Myocyte (in vitro differentiated cells): Measurements from ENCODE around the gene FOXN3. TPM values are rescaled to one million over a fixed set of nuclear protein-coding genes. Genes with fewer than 3 reads are reported as not detected.
"Not testable (repeated sequence)": the region's sequence is repeated elsewhere in the genome, so short reads cannot be mapped to it uniquely, and the experiment has no call there.

Experiments
- DNase-seq: peaks from one replicate; pipeline ENCODE4 v3.0.0-alpha.2; 2012; ENCODE audit warnings: low read depth
- total RNA-seq: library from RNA; depleted of rRNA; stranded (reverse); fragments of >200 nt; gene quantifications from 2 replicates; pipeline ENCODE4 v1.2.3, GENCODE V29; 2014

FOXN3 gene
- total RNA-seq, 1 donor from 2014 or later, result 27.5 TPM

DNA sequence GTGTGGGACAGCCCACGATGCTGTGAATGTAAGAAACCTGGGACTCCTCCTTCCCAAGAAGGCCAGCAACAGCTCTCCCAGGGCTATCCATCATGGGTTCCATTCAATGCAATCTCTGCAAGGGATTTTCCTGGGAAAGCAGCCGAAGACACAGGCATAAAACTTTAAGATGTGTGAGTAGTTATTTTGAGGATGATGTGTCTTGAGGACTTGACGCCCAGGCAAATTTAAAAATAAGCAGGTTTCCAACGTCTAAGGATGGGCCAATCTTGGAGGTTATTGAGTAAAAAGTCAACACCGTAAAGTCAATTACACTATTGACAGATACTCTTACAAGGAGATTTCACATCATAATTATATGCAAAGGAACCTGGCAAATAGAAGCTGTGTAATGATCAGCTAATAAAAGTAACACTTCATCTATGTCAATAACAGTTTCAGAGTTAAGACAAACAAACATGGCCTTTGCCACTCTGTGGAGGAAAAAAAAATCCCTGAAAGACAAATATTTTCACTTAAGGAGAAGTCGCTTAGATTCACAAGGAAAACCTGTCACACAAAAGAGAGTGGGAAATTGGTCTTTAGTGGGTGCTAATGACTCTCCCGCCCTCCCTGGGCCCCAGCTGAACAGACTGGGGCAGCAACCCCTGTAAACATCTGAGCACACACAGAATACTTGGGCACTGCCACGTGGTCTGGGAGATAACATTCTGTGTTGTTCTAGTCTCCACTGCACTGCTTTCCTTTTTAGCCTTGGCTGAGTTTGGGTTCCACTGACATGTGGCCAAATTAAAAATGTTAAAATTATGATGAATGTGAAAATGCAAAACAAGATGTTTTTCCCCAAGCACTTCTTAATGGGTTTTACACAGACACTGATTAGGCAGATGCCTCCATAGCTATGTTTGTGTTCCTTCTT, 240.9 kb downstream of the FOXN3 start:
- no peak for DNase-seq

DNA sequence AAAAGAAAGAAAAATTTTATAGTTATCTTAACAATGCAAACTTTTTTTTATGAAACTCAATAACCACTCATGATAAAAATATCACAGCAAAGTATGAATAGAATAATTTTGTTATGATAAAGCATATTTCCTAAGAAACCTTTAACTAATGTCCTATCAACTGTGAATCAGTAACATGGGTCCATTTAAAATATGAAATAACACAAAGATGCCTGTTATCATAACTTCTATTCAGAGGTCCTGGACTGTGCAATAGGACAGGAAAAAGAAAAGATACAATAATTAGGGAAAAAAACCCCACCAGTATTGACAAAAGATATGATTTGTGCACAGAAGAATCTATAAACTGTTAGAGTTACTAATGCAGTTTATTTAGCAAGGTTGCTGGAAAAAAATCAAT, 245.4 kb downstream of the FOXN3 start:
- no peak for DNase-seq

GRCh38 chr14:89171168-89171567, 245.9 kb downstream of the FOXN3 start:
- no peak for DNase-seq

- no peak for DNase-seq
Measured at GRCh38 chr14:89167705-89168104, 249.3 kb downstream of the FOXN3 start.

DNA sequence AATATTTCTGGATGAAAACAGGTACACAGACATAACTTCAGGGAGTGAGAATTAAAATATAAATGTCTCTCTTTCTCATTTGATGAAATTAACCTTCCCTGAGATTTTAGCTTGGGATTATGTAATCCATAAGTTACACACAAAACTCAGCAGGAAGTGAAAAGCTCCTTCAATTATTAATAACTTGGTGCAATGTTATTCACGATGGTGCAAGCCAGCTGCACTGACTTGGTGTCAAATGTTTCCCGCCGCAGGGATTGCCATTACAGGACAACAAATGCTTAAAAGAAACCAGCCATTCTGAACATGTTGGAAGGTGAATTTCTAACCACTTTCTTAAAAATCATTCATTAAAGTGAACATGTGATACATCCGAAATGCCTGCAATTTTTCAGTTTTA, 250.4 kb downstream of the FOXN3 start:
- DNase-seq, result no peak

DNA sequence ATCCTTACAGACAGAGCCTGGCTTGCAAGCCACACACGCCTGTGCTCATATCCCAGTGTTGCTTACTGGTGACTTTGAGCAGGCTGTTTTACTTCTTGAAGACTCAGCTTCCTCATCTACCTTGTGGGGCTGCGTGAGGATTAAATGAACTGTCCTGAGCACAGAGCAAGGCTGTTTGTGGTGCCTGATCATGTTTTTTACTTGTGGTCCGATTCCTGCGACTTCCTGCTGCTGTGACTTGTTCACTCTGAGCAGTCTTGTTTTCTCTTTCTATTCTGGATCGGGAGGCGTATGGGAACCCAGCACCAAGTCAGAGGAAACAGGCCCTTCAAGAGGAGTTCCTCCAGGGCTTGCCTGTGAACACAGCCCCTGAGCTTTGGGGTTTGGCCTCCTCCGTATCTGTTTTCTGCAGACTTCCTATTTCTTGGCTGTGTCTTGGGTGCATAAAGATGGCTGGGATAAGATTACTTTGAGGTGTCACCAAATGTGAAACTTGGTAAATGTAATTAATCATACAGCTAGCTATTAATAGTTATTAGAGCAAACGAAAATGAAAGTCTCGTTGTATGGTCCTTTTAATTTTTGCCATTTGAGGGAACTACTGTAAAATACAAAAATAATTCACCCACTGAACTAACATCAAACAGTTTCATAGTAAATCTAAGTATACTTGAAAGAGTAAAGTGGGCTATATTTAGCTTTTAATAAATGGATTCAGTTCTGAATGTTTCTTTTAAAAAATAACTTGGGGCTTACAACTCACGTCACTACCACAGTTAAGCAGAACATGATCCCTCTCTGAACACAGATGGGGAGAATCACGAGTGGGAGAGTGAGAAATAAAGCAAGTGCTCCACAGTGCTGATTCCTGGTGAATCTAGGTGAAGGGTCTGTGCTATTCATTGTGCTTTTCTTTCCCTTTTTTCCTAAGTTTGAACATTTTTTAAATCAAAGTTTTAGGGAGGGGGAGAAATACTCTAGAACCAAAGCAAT, 251.5 kb downstream of the FOXN3 start:
- DNase-seq, result no peak

DNA sequence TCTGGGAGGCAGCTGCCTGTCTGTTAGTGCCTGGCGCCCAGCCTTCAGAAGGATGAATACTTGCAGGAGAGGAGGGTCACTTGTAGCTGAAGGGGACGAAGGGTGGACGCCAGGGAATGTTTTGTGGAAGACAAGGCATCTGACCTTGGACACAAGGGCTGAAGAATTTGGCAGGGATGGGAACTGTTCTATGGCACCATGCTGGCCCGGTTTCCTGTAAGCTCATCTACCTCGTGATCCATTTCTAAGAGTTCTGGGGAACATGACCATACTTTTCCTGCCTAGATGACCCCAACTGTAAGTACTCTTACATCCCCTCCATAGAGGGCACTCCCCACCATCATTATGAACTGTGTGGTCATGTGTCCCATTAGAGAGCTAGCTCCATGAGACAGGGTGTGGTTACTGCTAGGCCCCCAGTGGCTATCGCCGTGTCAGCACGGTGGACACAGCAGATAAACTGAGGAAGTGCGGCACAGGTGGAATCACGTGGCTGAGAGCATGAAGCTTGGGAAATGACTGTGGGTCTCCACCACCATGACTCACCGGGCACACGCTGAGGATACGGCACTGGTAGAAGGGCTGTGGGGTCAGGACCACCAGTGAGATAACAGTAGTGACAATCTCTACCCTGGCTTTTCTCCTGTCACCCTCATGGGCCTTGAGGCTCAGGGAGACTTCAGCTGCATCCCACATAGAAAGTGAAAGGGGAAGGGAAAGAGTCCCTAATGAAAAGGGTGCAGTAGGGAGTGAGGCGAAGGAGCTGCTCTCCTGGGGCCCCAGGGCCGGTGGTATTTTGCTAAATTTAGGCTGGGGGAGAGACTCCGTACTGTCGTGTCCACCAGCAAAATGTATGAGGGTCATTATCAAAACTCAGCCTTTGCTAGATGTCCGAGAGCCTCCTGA, 252.6 kb downstream of the FOXN3 start:
- DNase-seq, result no peak

DNA sequence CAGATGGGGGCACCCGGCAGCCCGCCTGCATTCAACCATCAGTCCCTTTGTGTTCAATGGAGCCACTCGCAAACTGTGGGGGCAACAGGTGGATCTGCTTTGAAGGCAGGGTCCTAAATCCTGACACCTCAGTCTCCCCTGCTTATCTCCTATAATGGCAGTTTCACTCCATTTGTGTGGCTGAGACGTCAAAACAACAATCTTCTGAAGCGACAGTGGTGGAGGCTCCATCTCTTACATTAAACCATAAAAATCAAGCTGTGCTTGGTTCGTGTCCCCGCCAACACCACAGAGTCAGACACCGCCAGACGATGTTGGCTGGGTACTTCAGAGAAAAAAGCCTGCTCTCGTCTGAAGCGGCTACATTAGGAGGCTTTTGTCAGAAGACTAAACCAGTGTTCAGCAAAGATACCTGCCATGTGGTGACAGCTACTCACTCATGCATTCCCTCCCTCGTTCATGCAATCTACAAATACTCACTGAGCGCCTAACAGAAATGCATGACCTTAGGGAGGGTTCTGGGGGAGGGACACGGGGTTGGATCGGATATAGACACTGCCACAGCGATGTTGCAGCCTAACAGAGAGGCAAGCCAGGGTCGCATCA, 253.9 kb downstream of the FOXN3 start:
- DNase-seq, result no peak

DNA sequence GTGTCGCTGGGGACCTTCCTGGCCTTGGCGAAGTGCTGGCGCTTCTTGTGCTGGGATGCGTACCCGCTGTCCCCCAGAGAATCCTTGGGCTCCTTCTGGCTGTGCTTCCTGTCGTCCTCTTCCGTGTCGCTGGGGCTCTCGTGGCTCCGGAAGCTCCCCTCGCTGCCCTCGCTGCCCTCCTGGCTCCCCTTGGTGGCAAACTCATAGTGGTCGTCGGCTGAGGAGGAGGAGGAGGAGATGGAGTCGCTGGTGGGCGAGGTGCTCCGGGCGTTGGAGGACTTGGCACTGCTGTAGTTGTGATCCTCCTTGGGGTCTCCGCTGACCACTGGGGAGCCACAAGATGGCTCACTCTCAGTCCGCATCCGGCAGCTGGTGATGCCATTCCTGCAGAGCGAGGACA, 254.4 kb downstream of the FOXN3 start:
- no peak for DNase-seq

DNA sequence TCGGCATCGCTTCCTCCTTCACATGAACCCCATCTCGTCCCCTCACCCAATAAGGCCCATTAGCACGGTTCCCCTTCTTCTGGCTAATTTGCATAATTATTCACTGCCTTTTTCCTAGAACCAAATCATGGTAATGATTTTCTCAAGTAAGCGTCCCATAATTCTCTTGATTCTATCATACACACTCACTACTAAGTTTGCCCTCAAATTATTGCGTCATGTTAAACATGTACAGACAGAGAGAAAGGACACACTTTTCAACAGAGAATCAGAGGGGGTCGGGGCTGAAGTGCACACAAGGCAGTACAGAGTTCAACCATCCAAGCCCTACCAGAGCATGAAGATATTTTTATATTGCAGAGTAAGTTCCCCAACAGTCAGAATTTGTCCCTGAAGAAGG, 256.6 kb downstream of the FOXN3 start:
- no peak for DNase-seq

DNA sequence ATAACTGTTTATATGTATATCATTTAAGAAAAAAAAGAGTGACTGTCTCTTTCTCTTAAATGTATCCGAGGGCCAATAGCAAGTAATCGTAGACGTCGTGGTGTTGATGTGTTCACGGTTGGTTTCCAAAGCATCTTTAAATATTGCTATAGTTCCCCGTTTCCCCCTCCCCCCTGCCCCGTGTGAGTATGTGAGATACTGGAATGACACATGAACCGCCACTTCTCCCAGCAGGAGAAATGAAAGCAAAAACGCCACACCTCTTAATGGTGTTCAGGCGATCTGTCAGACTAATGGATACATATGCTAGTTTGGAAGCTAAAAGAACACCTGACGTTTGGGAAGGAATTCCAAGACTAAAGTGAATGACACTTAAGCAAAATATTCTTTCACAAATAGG, 258.3 kb downstream of the FOXN3 start:
- DNase-seq, result no peak

DNA sequence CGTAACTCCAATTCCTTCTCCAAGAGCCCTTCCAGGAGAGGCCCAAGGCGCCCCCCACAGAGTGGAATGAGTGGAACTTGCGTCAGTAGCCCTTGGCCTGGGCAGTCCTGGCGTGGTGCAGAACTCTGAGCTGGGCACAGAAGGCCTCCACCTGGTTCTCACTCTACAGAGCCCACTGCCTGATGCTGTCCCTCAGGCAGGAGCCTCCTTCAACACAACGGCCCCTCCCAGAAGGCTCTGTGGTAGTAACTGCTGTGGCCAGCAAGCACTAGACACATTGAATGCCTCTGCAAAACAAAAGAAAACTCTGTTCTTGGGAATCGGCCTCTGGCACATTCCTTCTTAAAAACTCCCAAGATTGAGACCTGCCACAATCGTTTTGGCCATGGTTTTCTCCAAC, 258.9 kb downstream of the FOXN3 start:
- not testable (repeated sequence) for DNase-seq

GRCh38 chr14:89155491-89155890, 261.5 kb downstream of the FOXN3 start:
- DNase-seq, result no peak

- DNase-seq, result not testable (repeated sequence)
Measured at GRCh38 chr14:89151693-89152092, 265.3 kb downstream of the FOXN3 start.

DNA sequence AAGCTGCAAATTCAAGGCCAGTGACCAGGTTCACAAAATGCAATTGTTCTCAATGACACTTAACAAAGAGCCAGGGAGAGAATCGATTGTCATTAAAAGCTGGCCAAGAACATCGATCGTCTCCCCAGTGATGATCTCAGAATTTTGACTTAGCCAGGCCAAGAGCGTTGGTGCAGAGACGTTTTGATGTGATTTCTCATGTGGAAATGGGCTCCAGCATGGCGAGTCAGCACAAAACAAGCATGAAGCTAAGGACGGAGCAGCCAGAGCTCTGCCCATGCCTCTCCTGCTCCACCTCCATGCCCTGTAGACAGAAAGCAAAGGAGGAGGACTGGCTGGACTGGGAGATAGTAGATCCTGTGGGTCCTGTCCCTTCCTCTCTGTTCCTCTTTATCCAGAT, 270.8 kb downstream of the FOXN3 start:
- DNase-seq, result no peak

DNA sequence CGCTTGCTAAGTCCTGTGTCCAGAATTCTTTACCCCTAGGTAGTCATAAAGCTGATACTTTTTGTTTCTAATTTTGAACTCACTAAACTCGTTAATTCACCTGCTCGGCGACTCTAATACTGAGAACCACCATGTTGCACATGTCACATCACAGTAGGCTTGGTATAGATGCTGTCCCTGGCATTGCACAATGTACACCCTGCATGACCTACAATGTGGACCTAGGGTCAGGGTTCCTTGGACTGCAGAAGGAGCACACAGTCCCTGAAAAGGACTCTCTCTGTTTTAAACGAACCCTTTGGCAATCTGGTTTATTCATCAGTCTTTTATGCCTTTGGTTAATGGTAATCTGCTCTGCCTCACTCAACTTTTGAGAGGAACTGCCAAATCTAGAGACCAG, 272.4 kb downstream of the FOXN3 start:
- no peak for DNase-seq

DNA sequence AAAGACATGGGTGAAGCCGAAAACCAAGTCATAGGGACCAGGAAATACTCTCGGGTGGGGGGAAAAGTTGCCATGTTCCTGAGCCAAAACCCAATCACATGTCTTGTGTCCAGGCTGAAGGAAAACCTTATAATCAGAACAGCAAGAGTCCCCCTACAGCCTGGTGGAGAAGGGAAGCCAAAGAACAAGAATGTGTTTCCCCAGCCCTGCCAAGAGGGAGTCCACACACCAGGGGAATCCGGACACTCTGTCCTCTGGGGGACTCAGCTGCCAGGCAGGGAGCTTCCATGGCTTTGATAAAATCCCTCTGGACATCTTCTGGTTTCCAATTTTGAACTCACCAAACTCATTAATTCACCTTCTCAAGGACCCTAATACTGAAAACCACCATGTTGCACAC, 273.0 kb downstream of the FOXN3 start:
- no peak for DNase-seq

DNA sequence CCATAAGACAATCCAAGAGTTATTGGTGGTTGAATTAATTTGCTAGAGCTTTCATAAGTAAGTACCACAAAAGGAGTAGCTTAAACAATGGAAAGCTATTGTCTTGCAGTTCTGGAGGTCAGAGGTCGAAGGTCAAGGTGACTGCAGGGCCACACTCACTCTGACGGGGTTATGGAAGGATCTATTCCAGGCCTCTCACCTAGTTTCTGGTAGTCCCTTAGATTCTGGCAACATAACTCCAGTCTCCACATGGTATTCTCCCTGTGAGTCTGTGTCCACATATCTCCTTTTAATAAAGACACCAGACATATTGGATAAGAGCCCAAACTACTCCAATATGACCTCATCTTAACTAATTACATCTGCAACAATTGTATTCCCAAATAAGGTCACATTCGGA, 273.4 kb downstream of the FOXN3 start:
- no peak for DNase-seq

DNA sequence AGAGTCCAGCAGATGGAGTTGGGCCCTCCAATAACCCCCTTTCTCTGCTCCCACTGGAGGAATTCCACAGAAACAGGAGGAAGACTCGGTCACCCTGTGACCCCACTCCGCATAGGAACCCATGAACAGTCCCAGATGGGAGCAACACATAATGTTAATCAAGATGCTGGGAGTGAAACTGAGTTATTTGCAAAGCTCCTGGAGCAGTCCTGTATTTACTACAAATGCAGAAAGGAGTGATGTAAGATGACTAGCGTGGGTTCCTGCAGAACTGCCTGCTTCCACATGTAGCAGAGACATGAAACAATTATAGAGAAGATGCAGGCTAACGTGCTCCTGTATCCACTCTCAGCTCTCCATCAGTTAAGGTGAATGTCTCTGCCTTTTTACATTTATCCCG, 274.7 kb downstream of the FOXN3 start:
- DNase-seq, result no peak

DNA sequence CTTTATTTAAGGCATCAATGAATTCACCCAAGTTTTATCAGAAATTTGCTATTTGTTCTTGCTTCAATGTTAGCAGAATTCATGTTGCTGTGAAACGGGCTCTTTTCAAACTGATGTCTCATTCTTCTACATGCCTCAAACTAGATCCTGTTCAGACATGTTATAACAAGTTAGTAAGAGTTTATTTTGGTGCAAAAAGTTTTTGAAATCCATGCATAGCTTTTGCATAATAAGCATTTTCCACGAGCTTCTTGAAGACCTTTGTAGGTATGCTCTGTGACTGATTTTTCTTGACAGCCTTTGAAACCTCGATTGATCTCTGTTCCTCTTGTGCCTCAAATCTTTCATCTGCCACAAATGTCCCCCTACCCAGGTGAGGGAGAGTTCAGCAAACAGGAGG, 275.2 kb downstream of the FOXN3 start:
- no peak for DNase-seq

- DNase-seq, result no peak
Measured at GRCh38 chr14:89140326-89140725, 276.7 kb downstream of the FOXN3 start.
